GM18511 (cell line): ENCODE measurements around the gene UGCG.

ENCODE experiments used
- ATAC-seq: cut with Tn5 transposase; IDR thresholded peaks from one replicate; pipeline ENCODE4 v1.9.1; 2021; ENCODE audit warnings: mild to moderate bottlenecking, moderate library complexity; ENCODE audit not compliant: unreplicated experiment

UGCG gene

DNA sequence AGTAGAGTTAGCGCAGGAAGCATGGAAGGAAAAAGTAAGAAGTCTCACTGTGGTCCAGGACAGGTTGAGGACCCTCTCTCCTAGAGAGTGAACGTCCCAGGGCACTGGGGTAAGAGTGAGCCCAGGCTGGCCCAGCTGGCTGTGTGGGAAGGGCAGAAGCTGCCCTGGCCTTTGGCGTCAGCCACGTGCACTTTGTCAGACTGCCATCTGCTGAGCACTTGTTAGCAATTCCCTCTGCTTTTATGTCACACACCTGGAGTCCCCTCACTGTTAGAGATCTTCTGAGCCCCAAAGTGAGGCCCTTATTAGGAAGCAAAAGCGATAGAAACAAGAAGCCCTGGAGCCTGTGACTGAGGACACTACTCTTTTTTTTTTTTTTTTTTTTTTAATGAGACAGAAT lies 79.1 kb downstream of the UGCG start:
- ATAC-seq, result peak; percentile 70

DNA sequence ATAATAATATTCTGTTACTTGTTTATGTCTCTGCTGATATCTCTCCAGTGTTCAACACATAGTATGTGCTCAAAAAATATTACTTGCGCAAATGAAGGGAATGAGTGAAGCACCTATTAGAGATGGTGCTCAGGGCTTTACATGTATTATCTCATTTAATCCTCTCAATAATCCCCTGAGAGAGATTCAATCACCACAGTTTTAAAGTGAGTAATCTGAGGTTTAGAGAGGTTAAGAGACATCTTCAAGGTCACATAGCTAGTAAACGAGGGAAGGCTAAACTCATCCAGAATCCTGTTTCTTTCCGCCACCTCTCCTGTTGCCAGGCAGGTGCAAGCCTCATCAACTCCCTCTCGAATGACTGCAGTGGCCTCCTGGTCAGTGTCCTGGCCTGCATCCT lies 82.0 kb downstream of the UGCG start:
- no peak for ATAC-seq

DNA sequence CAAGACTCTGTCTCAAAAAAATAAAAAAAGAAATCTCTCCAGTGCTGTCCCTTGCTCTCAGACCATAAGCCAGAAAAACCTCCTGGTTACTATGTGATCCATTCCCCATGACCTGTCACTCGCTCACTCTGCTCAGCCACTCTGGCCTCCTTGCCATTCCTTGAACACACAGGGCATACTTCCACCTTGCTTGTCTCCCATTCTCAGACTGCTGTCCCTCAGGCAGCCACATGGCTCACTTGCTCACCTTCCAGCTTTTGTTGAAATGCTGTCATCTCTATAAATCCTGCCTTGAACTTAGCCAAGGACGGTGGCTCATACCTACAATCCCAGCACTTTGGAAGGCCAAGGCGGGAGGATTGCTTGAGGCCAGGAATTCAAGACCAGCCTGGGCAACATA lies 82.9 kb downstream of the UGCG start:
- no peak for ATAC-seq

DNA sequence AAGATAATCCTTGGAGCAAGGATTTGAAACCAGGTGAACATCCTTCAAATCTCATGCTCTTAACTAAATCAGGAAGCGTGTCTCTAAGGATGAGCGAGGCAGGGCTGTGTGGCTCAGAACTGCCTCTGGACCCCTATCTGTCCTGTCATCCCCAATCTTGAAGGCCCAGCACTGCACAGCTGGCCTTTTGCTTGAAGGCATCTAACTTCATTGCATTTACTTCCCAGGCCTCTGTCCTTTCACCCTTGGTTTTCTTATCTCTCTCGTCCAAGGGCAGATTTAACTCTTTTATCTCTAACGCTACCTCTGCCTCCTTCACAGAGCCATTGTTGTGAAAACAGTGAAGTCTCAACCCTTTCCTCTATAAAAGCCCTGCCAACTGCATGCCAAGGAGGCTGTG lies 83.8 kb downstream of the UGCG start:
- no peak for ATAC-seq

DNA sequence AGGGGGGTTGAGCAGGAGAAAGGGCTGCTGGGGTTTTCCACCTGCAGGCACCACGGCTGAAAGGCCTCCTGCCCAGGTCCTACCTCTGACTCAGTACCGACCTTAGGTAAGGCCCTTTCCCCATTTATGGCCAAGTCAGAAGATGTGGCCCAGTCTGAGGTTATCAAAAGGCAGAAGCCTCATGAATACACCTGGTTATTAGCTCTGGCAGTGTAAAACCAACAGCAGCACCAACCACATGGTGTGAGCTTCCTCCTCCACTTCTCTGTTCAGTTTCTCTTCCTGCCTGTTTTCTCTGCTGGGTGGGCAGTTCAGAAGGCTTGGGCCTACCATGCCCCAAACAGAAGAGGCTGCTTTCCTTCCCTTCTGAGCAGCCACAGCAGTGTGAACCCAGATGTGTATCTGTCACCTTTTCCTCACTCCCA lies 86.9 kb downstream of the UGCG start:
- ATAC-seq, result peak; percentile 74

DNA sequence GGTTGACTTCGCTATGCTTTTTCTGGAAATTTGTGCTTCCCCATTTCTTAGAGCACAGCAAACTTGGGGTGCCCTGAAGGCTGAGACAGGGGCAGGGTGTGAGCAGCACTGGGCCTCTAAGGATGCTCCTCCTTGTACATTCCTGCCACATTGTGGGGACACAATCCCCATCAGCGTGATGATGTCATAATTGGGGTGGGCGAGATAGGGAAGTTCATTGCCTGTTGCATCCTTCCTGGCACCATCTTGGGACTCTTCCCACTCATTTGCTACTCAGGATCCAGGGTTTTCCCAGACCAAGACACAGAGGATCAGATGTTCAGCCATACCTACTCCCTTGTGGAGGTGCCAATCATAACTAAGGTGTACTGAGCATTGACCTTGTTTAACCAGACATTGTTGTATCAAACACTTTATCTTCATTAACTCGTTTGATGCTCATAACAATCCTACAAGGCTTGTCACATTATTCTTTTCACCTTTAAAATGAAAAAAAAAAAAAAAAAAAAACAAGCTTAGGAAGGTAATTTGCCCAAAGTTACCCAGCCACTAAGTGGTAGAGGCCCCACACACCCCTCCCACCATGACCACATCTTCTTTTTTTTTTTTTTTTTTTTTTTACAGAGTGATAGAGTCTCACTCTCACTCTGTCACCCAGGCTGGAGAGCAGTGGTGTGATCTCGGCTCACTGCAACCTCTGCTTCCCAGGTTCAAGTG lies 87.6 kb downstream of the UGCG start:
- no peak for ATAC-seq
